ENCODE results near the gene SLC22A17. TPM values are rescaled to one million over a fixed set of nuclear protein-coding genes. Genes with fewer than 3 reads are reported as not detected.

Gene SLC22A17
- total and polyA plus RNA-seq, 2 of the 8 experiments (the other 6 are each of a cell fraction or from before 2014, with no cell fraction given), result 43.0 to 49.0 TPM

DNA sequence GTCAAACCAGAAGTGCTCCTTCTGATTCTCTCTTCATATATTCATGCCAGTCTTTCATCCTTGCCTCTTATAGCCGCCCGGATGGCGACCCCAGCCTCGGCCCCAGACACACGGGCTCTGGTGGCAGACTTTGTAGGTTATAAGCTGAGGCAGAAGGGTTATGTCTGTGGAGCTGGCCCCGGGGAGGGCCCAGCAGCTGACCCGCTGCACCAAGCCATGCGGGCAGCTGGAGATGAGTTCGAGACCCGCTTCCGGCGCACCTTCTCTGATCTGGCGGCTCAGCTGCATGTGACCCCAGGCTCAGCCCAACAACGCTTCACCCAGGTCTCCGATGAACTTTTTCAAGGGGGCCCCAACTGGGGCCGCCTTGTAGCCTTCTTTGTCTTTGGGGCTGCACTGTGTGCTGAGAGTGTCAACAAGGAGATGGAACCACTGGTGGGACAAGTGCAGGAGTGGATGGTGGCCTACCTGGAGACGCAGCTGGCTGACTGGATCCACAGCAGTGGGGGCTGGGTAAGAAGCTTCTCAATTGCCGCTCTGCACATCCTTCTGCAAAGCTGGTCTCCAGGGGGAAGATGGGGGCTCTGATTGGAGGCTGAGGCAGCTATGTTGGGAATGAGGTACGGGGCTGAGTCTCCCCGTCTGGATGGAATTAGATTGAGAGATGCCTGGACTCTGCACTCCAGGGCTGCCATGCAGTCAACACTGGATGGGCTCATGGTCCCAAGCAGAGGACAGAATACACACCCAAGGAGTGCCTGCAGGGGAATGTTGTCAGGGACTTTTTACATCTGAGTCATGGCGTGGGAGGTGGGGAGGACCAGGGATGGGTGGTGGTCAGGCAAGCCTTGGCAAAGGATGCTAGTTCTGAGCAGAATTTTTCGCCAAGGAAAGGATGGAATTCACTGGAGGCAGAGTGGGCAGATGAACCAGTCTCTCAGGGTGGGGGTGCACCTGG, 44.7 kb downstream of the SLC22A17 start:
- Histone ChIP-seq H2BK5ac (ENCODE audit: low read depth, low read length) (no peak overlapping the region), H2BK20ac (ENCODE audit: low read length) (no peak overlapping the region), H3K4ac (replicated peaks; ENCODE audit: insufficient read length, low read depth, low read length) (no peak overlapping the region), H3K9me3 (ENCODE audit: insufficient read depth in 2 of 2, low read depth in 1 of 2, low read length in 1 of 2) (no peaks in the 10 kb centered on the region), H3K23ac (ENCODE audit: insufficient read length) (no peak overlapping the region), H2AK5ac (ENCODE audit: low read depth, low read length) (no peak overlapping the region), H3K4me2 (ENCODE audit: insufficient read depth in 1 of 2, low read depth in 2 of 2, low read length in 2 of 2) (peak overlapping the region; percentile 75 to 81; a peak in 3 of 4 replicates), H3K27ac (ENCODE audit: low read depth, low read length) (no peak overlapping the region), H2AFZ (ENCODE audit: low read length) (no peak overlapping the region), H2BK12ac (ENCODE audit: low read depth, low read length) (no peak overlapping the region), H2BK15ac (ENCODE audit: low read length) (no peak overlapping the region), H3K14ac (ENCODE audit: insufficient read length) (no peak overlapping the region), H4K5ac (ENCODE audit: insufficient read length, low read depth, low read length) (no peak overlapping the region), H2BK120ac (replicated peaks; ENCODE audit: low read depth, low read length) (no peak overlapping the region), H3K4me3 (ENCODE audit: extremely low read depth in 1 of 4, insufficient read depth in 2 of 4, low read depth in 3 of 4, low read length in 4 of 4) (peak overlapping the region; percentile 57 to 90 (median 83); a peak in 5 of 8 replicates), H3K79me2 (ENCODE audit: control insufficient read depth in 1 of 2, insufficient read depth in 2 of 2, low read length in 2 of 2) (peaks cover 0 to 2% of the 10 kb centered on the region in 2 experiments; a peak in 1 of 4 replicates), H4K20me1 (replicated peaks in 1 of 2; ENCODE audit: control insufficient read depth in 1 of 2, insufficient read depth in 2 of 2, low read length in 2 of 2) (peaks cover 0 to 5% of the 10 kb centered on the region in 2 experiments), H3K56ac (replicated peaks; ENCODE audit: insufficient read length, low read depth, low read length) (no peak overlapping the region), H3K27me3 (replicated peaks in 1 of 4; ENCODE audit: control insufficient read depth in 3 of 4, extremely low read depth in 1 of 4, insufficient read depth in 3 of 4, low read length in 3 of 4) (peaks cover 0 to 12% (median 5%) of the 10 kb centered on the region in 4 experiments; a peak in 4 of 7 replicates), H3K9ac (replicated peaks in 1 of 4; ENCODE audit: extremely low read depth in 1 of 4, low read depth in 3 of 4, low read length in 3 of 4) (no peak overlapping the region; a peak in 1 of 7 replicates), H3K79me1 (ENCODE audit: low read depth, low read length) (peaks cover 2% of the 10 kb centered on the region; the same call in 1 of the 2 replicates), H4K8ac (ENCODE audit: extremely low read depth, insufficient read depth, low read length) (no peak overlapping the region), H3K36me3 (ENCODE audit: control insufficient read depth in 2 of 4, insufficient read depth in 4 of 4, low read length in 3 of 4) (peaks cover 0 to 5% (median 1%) of the 10 kb centered on the region in 4 experiments; a peak in 4 of 8 replicates), H3K4me1 (replicated peaks in 1 of 4; ENCODE audit: control insufficient read depth in 3 of 4, insufficient read depth in 4 of 4, low read length in 3 of 4) (no peaks in the 10 kb centered on the region; a peak in 1 of 7 replicates), H3K18ac (ENCODE audit: extremely low read depth, low read length) (no peak overlapping the region), H4K91ac (replicated peaks; ENCODE audit: insufficient read length, low read length) (no peak overlapping the region), H3K23me2 (ENCODE audit: low read depth, low read length) (peaks cover 5% of the 10 kb centered on the region; the same call in 1 of the 2 replicates)
- DNase-seq (ENCODE audit: low read depth in 1 of 2, low spot score in 2 of 2), result no peak
- ChIA-PET CTCF (ENCODE audit: partially characterized antibody) (interaction anchor here (0.9 to 5.7 kb wide), 10 partner anchors 11 to 187 kb away, joined by 3 to 40 read pairs (median 7); partner anchors contain the start of genes CMTM5 and PABPN1), POLR2A (ENCODE audit: partially characterized antibody) (interaction anchor here (1.0 to 4.8 kb wide), 8 partner anchors 10 to 166 kb away, joined by 3 to 48 read pairs (median 4); partner anchors contain the start of genes PABPN1 and RNF212B)
- TF ChIP-seq, protein P1, sequence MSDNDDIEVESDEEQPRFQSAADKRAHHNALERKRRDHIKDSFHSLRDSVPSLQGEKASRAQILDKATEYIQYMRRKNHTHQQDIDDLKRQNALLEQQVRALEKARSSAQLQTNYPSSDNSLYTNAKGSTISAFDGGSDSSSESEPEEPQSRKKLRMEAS (IDR thresholded peaks at IDR 0.05), result no peak
- TF ChIP-seq CBX8 (IDR thresholded peaks at IDR 0.05; ENCODE audit: borderline replicate concordance, low read depth, low read length), result no peak
- TF ChIP-seq ASH2L (IDR thresholded peaks at IDR 0.05; ENCODE audit: low read length), result no peak
- TF ChIP-seq RNF2 (IDR thresholded peaks at IDR 0.05; ENCODE audit: borderline replicate concordance, low read depth, low read length, missing control alignments, poor library complexity, severe bottlenecking), result no peak
- no peak for TF ChIP-seq YY1 (IDR thresholded peaks at IDR 0.05; ENCODE audit: low read depth, low read length)
- no peak for FAIRE-seq
- 91% methylated on average over 22 of the region's 22 CpGs; no CpG with 5 or more reads in 1 of the 2 experiments for WGBS, 2 experiments (ENCODE audit: extremely low coverage in 1 of 2, insufficient coverage in 1 of 2, insufficient read length in 1 of 2, insufficient replicate concordance in 2 of 2, low coverage in 1 of 2, low lambda C conversion rate in 2 of 2, missing lambda C conversion rate in 1 of 2)

All from H1 (cell line).